GM21825 (cell line): ENCODE data around the gene RNU1-2.
"Not testable (repeated sequence)": the region's sequence is repeated elsewhere in the genome, so short reads cannot be mapped to it uniquely, and the experiment has no call there.

Experiments
- ATAC-seq: cut with Tn5 transposase; IDR thresholded peaks from one replicate; pipeline ENCODE4 v1.9.1; 2021; ENCODE audit warnings: mild to moderate bottlenecking, moderate library complexity; ENCODE audit not compliant: unreplicated experiment

RNU1-2 gene

GRCh38 chr1:16907870-16908758, 12.3 kb downstream of the RNU1-2 start:
- no peak for ATAC-seq

DNA sequence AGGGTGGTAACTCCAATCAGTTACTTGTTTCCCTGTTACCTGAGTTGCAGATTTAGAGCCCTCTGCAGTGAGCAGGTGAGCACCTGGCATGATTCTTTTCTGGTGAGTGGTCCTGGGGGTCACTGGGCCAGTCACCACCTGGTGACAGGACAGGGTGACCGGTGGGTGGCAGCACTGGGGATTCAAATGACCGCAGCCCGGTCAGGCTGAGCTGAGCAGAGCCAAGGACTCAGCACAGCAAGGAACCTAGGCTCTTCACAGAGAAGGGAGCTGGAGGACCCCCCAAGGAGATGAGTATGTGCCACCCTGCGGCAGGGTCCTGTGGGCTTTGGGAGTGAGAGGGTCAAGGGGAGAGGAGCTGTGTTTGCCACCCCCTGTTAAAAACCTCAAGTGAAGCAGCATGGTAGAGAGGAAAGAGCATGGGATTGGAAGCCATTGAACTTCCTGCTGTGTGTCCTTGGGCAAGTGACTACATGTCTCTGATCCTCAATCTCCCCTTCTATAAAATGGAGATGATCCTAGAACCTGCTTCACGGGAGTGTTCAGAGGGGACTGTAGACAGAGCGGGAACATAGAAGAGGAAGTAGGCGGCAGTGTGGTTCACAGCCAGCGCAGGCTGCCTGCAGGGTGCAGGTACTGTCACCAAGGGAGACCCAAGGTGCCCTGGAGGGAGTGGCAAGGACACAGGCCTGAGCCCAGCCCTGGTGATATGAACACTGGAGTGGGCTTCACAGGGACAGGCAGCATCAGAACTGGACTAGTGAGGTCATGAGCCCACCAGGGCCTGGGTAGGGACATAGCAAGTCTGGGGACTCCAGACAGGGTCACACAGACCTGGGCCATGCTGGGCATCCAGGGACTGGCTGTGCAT, 16.3 kb downstream of the RNU1-2 start:
- ATAC-seq, result not testable (repeated sequence)

GRCh38 chr1:16912742-16913141, 17.0 kb downstream of the RNU1-2 start:
- ATAC-seq, result not testable (repeated sequence)

- no peak for ATAC-seq
Observed at GRCh38 chr1:16913181-16913832, 17.5 kb downstream of the RNU1-2 start.

DNA sequence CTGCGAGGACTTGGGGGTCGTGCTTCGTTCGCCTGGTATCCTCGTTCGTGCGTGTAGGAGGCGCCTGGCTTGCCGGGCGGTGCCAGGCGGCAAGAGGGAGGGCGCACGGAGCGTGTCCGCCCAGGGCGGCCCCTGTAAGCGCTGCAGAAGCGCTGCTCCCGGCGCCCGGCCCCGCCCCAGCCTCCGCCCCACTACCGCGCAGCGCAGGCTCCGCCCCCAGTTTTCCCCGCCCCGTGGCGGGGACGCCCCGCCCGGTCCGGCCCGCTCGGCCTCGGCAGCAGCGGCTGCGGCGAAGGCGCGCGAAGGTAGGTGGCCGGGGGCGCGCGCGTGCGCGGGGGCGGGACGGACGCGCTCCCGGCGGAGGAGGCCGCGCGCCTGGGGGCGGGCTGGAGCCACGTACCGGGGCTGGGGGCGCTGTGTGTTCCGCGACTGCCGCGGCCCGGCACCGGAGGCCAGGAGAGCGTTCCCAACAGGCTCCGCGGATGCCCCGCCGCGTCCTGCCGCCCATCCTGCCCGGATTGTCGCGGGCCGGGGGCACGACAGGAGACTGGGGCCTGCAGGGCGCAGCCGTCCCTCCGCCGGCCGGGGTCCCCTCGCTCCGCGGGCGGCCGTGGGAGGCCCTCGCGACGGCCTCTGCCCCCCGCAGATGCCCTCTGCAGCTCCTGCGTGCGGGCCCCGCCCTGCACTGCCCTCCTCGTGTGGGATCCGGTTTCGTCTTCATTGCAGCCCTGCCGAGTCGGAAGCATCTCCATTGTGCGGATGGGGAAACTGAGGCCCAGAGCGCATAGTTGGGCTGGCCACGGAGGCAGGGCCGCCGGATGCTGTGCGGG, 18.3 kb downstream of the RNU1-2 start:
- peak; percentile 79 for ATAC-seq

DNA sequence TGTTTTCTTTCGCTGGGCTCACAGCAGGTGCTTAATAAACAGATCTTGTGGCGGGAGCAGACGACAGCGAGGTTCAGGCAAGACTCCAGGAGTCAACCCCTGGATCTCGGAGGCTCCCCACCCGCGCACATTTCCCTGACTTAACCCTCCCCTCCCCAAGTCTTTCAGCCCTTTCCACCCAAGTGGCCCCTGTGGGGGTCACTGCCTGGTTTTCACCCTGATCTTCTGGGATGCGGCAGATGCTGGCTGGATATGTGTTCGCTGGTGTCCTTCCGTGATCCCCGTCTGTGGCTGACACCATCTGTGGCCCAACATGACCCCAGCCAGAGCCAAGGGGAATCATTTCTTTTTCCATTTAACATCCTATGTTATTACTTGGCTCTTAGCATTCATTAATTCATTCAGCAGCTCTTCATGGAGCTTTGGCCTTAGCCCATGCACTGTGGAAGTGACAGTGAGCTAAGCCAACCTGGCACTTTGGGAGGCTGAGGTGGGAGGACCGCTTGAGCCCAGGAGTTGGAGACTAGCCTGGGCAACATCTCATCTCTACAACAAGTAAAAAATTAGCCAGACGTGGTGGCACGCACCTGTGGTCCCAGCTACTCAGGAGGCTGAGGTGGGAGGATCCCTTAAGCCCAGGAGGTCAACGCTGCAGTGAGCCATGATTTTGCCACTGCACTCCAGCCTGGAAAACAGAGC, 19.3 kb downstream of the RNU1-2 start:
- ATAC-seq, result not testable (repeated sequence)

GRCh38 chr1:16915627-16915973, 19.8 kb downstream of the RNU1-2 start:
- no peak for ATAC-seq

DNA sequence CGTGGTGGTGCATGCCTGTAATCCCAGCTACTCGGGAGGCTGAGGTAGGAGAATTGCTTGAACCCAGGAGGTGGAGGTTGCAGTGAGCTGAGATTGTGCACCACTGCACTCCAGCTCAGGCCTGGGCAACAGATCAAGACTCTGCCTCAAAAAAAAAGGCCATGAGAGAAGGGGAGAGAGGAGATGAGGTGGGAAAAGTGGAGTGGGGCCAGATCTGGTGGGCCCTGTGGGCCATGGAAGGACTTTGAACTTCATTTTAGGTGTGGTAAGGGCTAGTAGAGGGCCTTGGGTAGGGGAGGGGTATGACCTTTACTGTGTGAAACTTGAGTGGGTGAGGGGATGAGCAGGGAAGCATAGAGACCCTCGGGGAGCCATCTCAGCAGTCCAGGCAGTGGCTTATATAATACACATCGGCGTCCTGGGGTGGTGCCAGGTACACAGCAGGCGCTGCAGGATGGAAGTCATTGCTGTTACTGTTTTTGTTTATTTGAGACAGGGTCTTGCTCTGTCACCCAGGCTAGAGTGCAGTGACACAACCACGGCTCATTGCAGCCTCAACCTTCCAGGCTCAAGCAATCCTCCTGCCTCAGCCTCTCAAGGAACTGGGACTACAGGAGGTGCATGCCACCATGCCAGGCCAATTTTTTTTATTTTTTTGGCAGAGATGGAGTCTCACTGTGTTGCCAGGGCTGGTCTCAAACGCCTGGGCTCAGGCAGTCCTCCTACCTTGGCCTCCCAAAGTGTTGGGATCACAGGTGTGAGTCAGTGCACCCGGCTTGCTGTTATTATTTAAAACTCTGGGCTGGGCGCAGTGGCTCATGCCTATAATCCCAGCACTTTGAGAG, 20.5 kb downstream of the RNU1-2 start:
- ATAC-seq, result not testable (repeated sequence)

DNA sequence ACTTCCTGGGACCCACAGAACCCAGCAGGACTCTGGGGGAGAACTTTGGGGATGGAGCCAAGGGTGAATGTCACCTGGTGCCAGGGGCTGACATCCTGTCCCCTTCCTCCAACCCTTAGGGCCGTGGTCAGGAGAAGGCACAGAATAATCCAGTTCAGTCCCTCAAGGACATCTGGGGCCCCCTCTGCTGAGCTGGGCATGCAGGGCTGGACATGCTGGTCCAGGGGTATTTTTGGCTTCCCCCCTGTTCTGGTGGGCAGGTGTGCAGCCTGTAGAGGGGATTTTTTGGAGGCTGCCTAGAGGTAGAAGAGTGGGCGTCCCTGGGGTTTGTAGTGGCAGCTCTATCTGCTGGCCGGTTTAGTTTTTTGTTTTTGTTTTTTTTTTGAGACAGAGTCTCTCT, 22.6 kb downstream of the RNU1-2 start:
- no peak for ATAC-seq

GRCh38 chr1:16918936-16919665, 23.3 kb downstream of the RNU1-2 start:
- ATAC-seq, result not testable (repeated sequence)

DNA sequence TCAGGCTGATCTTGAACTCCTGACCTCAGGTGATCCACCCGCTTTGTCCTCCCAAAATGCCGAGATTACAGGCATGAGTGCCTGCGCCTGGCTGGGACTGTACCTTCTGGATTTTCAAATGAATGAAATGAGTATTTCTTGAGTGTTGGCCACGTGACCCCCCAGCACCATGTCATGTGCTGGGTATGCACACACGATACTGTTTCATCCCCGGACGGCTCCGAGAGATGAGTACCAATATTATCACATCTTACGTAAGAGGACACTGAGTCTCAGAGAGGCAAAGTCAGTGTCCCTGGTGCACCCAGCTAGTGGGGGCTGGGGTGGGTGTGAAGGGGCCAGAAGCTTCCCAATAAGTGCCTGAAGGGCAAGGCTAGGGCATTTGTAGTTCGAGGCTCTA, 25.2 kb downstream of the RNU1-2 start:
- ATAC-seq, result no peak

DNA sequence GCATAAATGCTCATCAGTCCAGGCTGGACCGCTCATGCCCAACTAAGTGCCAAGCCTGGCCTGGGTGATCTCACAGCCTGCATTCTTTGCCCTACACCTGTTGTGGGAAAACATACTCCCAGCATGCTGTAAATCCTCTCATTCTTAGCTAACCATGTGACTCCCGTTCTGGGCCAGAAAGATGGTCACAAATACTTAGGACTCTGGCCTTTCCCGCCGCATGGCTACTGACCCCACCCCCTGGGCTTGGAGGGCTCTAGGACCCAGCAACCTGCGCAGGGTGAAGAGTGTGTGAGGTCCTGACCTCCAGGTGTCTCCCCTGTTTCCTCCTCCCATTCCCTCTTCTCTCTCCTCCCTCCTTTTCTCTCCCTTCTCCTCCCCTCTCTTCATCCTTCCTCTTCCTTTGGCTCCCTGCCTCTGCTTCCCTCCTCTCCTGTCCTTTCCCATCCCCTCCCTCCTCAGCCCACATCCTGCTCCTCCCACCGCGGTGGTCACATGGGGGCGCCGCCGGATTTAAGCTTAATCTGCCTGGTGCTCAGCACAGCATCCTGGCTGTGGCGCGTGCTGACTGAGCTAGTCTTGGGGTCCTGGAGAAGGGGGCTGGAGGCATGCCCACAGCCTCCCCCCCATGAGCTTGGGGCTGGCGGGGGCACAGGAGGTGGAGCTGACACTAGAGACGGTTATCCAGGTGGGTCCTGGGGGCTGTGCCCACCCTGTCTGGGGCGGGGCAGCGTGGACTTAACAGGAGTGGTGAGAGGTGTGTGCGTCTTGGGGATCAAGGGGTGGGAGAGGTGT, 25.8 kb downstream of the RNU1-2 start, which contains the start of gene CROCC:
Gene CROCC (plus strand): TSS at position 541 of the 795 bp plus-strand sequence. CDS start 88 bp downstream, at position 629.
- ATAC-seq, result no peak

DNA sequence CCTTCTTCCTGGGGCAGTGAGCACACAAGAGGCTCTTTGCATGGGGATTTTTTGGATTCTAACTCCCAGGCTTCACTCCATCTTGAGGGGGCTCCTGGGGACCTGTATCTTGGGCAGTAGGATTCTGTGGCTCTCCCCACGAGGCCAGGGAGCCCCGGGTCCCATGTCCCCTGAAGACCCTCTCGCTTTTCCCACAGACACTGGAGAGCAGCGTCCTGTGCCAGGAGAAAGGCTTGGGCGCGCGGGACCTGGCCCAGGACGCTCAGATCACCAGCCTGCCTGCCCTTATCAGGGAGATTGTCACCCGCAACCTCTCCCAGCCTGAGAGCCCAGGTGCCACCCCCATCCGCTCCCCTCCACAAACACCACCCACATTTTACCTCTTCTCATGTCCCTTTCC, 26.7 kb downstream of the RNU1-2 start:
- ATAC-seq, result no peak

GRCh38 chr1:16922885-16923431, 27.2 kb downstream of the RNU1-2 start:
- no peak for ATAC-seq

DNA sequence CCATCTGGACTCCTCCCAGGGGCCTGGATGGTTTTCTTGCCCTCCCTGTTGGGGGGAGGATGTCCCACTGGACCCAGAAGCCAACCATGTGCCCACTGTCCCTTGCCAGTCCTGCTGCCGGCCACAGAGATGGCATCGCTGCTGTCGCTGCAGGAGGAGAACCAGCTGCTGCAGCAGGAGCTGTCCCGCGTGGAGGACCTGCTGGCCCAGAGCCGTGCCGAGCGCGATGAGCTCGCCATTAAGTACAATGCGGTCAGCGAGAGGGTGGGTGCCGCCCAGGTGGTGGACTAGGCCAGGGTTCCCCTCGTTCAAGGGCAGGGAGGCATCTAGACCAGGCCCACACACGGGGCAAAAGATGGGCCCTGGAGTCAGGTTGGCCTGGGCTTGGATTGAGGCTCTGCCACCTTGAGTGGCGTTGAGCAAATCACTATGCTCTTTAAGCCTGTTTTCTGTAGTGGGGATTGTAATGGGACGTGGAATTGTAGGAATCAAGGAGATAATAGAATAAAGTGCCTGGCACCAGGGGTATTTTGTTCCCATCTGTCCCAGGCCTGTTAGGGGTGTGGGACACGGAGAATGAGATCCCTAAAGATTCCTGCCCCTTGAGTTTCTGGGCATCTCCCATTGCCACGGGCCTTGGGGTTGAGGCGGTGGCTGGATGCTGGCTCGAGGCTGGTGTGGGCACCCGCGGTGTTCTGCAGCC, 28.6 kb downstream of the RNU1-2 start:
- no peak for ATAC-seq

DNA sequence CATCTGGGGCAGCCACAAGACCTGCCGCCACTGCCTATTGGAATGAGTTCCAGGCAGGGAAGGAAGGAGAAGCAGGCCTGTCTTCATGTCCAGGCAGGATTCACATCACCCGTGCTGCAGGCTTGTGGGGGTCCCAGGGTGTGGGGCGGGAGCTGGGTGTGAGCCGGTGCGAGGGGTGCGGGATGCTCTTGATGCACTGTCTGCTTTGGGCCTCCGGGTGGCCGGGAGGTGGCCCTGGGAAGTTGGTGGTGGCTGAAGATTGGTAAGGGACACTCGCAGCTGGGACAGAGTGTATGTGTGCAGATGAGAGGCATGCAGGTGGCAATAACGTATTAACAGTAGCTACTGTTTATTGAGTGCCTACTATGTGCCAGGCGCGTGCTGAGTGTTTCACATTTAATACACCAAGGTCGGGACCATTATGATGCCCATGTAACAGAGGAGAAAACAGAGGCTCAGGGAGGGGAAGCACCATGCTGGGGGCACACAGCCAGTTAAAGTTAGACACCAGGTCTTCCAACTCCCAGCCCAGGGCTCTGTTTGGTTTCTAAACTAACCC, 29.2 kb downstream of the RNU1-2 start:
- no peak for ATAC-seq
